IMR-90 (cell line): ENCODE data around the gene FAM124A. TPM values are rescaled to one million over a fixed set of nuclear protein-coding genes. Genes with fewer than 3 reads are reported as not detected.

Experiments used
- ATAC-seq: fragments of 200-7000 bp; cut with Tn5 transposase; 2 replicates; pipeline ENCODE4 v1.9.1; 2020; ENCODE audit warnings: low read depth, mild to moderate bottlenecking, moderate library complexity
- BruUV-seq: library from RNA; stranded (reverse); fragments of 400-500 nt; replicated peaks from 2 replicates; lab custom pipeline; 2021; lab: Mats Ljungman, UMichigan
- CTCF ChIA-PET: fragments of 300-600 bp; formaldehyde crosslinking; extraction: SDS; loops from one replicate; lab custom pipeline; 2021; ENCODE audit warnings: antibody characterized with exemption; lab: Yijun Ruan, JAX
- POLR2A ChIA-PET: fragments of 300-600 bp; sonication (Branson Sonifier 250); formaldehyde crosslinking; loops from one replicate; lab custom pipeline; 2022; ENCODE audit warnings: antibody characterized with exemption; ENCODE audit not compliant: unreplicated experiment; lab: Charles Lee
- DNase-seq: peaks from one replicate; pipeline ENCODE4 v3.0.0; 2013
- H2AFZ ChIP-seq: replicated peaks from 2 replicates; pipeline ENCODE3; 2013; ENCODE audit warnings: low read length, mild to moderate bottlenecking; ENCODE audit not compliant: poor library complexity
- H2AK5ac ChIP-seq: 2 replicates; pipeline ENCODE4 v1.6.1; 2013; ENCODE audit warnings: low read depth, low read length, inconsistent platforms
- H2AK9ac ChIP-seq: replicated peaks from 2 replicates; pipeline ENCODE3; 2013; ENCODE audit warnings: mild to moderate bottlenecking, low read depth, low read length, moderate library complexity; ENCODE audit not compliant: poor library complexity
- H2BK120ac ChIP-seq: 2 replicates; pipeline ENCODE4 v1.6.1; 2013; ENCODE audit warnings: low read depth, low read length, inconsistent platforms
- H2BK15ac ChIP-seq: 3 replicates; pipeline ENCODE4 v1.6.1; 2013; ENCODE audit warnings: low read depth, low read length, inconsistent platforms
- H2BK20ac ChIP-seq: 2 replicates; pipeline ENCODE4 v1.6.1; 2013; ENCODE audit warnings: low read depth, mild to moderate bottlenecking, inconsistent platforms, low read length, moderate library complexity
- H2BK5ac ChIP-seq: 2 replicates; pipeline ENCODE4 v1.6.1; 2013; ENCODE audit warnings: mild to moderate bottlenecking, low read depth, low read length, inconsistent platforms; ENCODE audit not compliant: poor library complexity, severe bottlenecking
- H3K14ac ChIP-seq: replicated peaks from 2 replicates; pipeline ENCODE4 v1.6.1; 2013; ENCODE audit warnings: low read depth, low read length, inconsistent platforms
- H3K18ac ChIP-seq: 2 replicates; pipeline ENCODE4 v1.6.1; 2013; ENCODE audit warnings: low read depth, low read length, control low read depth
- H3K23ac ChIP-seq: 2 replicates; pipeline ENCODE4 v1.6.1; 2013; ENCODE audit warnings: low read depth, low read length, inconsistent platforms
- H3K27ac ChIP-seq: 2 replicates; pipeline ENCODE4 v1.5.1; 2013; ENCODE audit warnings: mild to moderate bottlenecking, control low read depth, low read length; ENCODE audit not compliant: insufficient read depth
- H3K27me3 ChIP-seq: 2 replicates; pipeline ENCODE4 v1.6.1; 2013; ENCODE audit warnings: low read length; ENCODE audit not compliant: control insufficient read depth, insufficient read depth
- H3K36me3 ChIP-seq: 2 replicates; pipeline ENCODE4 v1.6.1; 2013; ENCODE audit warnings: low read length, mixed read lengths; ENCODE audit not compliant: control insufficient read depth, insufficient read depth
- H3K4ac ChIP-seq: 2 replicates; pipeline ENCODE4 v1.6.1; 2013; ENCODE audit warnings: low read depth, low read length, inconsistent platforms
- H3K4me1 ChIP-seq: 2 replicates; pipeline ENCODE4 v1.6.1; 2013; ENCODE audit warnings: low read length, mixed read lengths; ENCODE audit not compliant: control insufficient read depth, insufficient read depth
- H3K4me2 ChIP-seq: 2 replicates; pipeline ENCODE4 v1.6.1; 2013; ENCODE audit warnings: low read depth, mild to moderate bottlenecking, control low read depth, low read length, moderate library complexity
- H3K4me3 ChIP-seq: 2 replicates; pipeline ENCODE4 v1.5.1; 2013; ENCODE audit warnings: low read depth, mild to moderate bottlenecking, control low read depth, low read length, moderate library complexity; ENCODE audit not compliant: insufficient read depth
- H3K56ac ChIP-seq: 2 replicates; pipeline ENCODE4 v1.6.1; 2013; ENCODE audit warnings: low read length, inconsistent platforms; ENCODE audit not compliant: insufficient read depth; ENCODE audit errors: extremely low read depth
- H3K79me1 ChIP-seq, 2 experiments: 2 replicates each; pipeline ENCODE4 v1.6.1; 2013; ENCODE audit warnings: low read length in 2 of 2, inconsistent platforms in 1 of 2, low read depth in 1 of 2
- H3K9ac ChIP-seq: 2 replicates; pipeline ENCODE4 v1.6.1; 2013; ENCODE audit warnings: low read depth, low read length, control low read depth
- H3K9me1 ChIP-seq: 2 replicates; pipeline ENCODE4 v1.6.1; 2013; ENCODE audit warnings: low read length, inconsistent platforms; ENCODE audit not compliant: insufficient read depth
- H3K9me3 ChIP-seq: 2 replicates; pipeline ENCODE4 v1.6.1; 2013; ENCODE audit warnings: low read length; ENCODE audit not compliant: control insufficient read depth, insufficient read depth
- H4K20me1 ChIP-seq: 2 replicates; pipeline ENCODE4 v1.6.1; 2013; ENCODE audit warnings: low read length, inconsistent platforms; ENCODE audit not compliant: insufficient read depth
- H4K5ac ChIP-seq: 2 replicates; pipeline ENCODE4 v1.6.1; 2013; ENCODE audit warnings: mild to moderate bottlenecking, low read depth, low read length, control low read depth
- H4K8ac ChIP-seq, 2 experiments: 2 replicates each; pipeline ENCODE4 v1.6.1; 2013; ENCODE audit warnings: low read depth in 2 of 2, low read length in 2 of 2, control low read depth in 1 of 2, inconsistent platforms in 1 of 2
- H4K91ac ChIP-seq: 2 replicates; pipeline ENCODE4 v1.6.1; 2013; ENCODE audit warnings: low read depth, low read length, inconsistent platforms; ENCODE audit not compliant: insufficient read depth
- MAFK ChIP-seq: IDR thresholded peaks from 2 replicates; pipeline ENCODE4 v1.6.1; 2012; ENCODE audit warnings: low read depth, low read length, improper control_type of control experiment
- RAD21 ChIP-seq: IDR thresholded peaks from 2 replicates; pipeline ENCODE4 v1.6.1; 2012; ENCODE audit warnings: low read length, improper control_type of control experiment
- RFX5 ChIP-seq: IDR thresholded peaks from 2 replicates; pipeline ENCODE4 v1.8.0; 2012; ENCODE audit warnings: low read depth, mild to moderate bottlenecking, low read length, moderate library complexity
- WGBS, 2 experiments: methylation state at CpG; one replicate each; pipeline versions ENCODE4 v1.1.5 to v1.1.7; 2013; ENCODE audit warnings: missing lambda C conversion rate in 2 of 2; ENCODE audit not compliant: insufficient read length in 1 of 2; ENCODE audit errors: extremely low coverage in 2 of 2; 5-methylcytosine and 5-hydroxymethylcytosine counted together
- dilution Hi-C: fragments of 300-500 bp; cut with HindIII; formaldehyde crosslinking; loops from one replicate; pipeline ENCODE4 v1.14.3; 2018; ENCODE audit warnings: low sequenced_read_pairs; ENCODE audit not compliant: unreplicated experiment
- in situ Hi-C: fragments of 300-500 bp; cut with MboI; formaldehyde crosslinking; loops from 3 replicates; pipeline ENCODE4 v1.14.3; 2019; ENCODE audit warnings: low sequenced_read_pairs, inconsistent platforms, mixed read lengths
- intact Hi-C: fragments of 100-400 bp; cut with micrococcal nuclease; formaldehyde crosslinking; loops from 2 replicates; pipeline ENCODE4 v1.10.0; 2022
- polyA plus RNA-seq, 3 experiments: library from polyadenylated mRNA; depleted of rRNA; stranded (reverse); fragments of >200 nt; gene quantifications; 2 replicates each; pipeline ENCODE4 v1.2.3, GENCODE V29; 2012; ENCODE audit warnings: low replicate concordance in 1 of 3
- total RNA-seq: library from RNA; depleted of rRNA; stranded (reverse); fragments of >200 nt; gene quantifications from 2 replicates; pipeline ENCODE4 v1.2.3, GENCODE V29; 2012

FAM124A gene
- total and polyA plus RNA-seq, 2 of the 4 experiments (the other 2 are of a cell fraction): 0.03 TPM; not detected in 1

DNA sequence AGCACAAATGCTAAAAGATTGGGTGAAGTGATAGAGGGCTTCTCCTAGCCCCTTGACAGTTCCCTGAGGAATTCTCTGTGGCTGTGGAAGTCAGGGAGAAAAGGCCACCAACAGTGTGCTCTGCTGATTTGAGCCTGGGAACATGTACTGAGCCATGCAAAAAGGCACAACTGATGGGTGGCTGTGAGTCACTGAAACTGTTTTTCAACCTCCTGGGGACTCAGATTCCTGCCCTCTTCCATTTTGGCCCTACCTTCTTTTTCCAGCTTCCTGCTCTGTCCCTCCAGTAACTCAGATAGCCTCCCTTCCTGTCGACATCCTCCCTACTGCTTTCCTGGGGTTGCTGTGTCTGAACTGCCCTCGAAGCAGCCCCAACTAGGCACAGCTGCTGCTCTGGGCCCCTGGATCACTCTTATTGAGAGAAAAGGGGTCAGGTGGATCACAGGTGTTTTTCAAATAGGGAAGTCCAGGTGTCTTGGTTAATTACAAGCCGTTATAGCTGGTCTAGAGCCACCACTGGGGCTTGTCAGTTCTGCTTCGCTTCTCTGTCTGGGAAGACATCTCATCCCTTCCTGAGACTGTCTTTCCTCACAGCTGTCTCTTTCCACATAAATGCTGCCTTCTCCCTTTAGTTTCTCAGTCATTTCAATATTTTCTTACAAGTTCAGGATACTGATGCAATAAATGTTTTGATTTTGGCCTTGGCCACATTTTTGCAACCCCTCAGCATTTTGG lies 13.7 kb downstream of the FAM124A start:
- WGBS, 2 experiments: no CpG with 5 or more reads among the region's 4 CpGs
- Histone ChIP-seq H3K4me3 (no peak overlapping the region), H2BK5ac (no peak overlapping the region), H4K91ac (no peak overlapping the region; the same call in 1 of the 2 replicates), H2BK20ac (no peak overlapping the region; the same call in 1 of the 2 replicates), H4K5ac (no peak overlapping the region), H3K4me1 (peaks cover 2% of the 10 kb centered on the region; the same call in 1 of the 2 replicates), H3K79me1 (no peaks in the 10 kb centered on the region), H3K9me3 (0 out of 2 replicates have a peak, but pooled peaks cover 3% of the 10 kb centered on the region), H2BK120ac (no peak overlapping the region), H3K36me3 (no peaks in the 10 kb centered on the region), H3K4me2 (no peak overlapping the region), H3K56ac (no peak overlapping the region), H3K23ac (no peak overlapping the region), H2BK15ac (no peak overlapping the region), H2AK5ac (no peak overlapping the region), H3K27ac (no peak overlapping the region), H2AFZ (no peak overlapping the region), H2AK9ac (no peak overlapping the region), H3K18ac (no peak overlapping the region), H4K20me1 (no peaks in the 10 kb centered on the region), H3K27me3 (peaks cover 31% of the 10 kb centered on the region), H3K14ac (no peak overlapping the region), H3K4ac (no peak overlapping the region; the same call in 1 of the 2 replicates), H3K9ac (no peak overlapping the region), H3K9me1 (no peaks in the 10 kb centered on the region), H4K8ac (no peak overlapping the region)
- no peak for DNase-seq
- TF ChIP-seq RFX5: no peak
- no peak for TF ChIP-seq MAFK
- no peak for TF ChIP-seq RAD21
- no TSS peak for BruUV-seq
- ChIA-PET POLR2A (no interaction called here), CTCF (interaction anchor here (0.7 to 1.3 kb wide), 3 partner anchors 8 to 1396 kb away, joined by 3 read pairs; no protein-coding TSS in a partner anchor)
- intact Hi-C loops: no loop called here
- no peak; the same call in 1 of the 2 replicates for ATAC-seq
- in situ Hi-C loops: no loop called here
- dilution Hi-C loops: no loop called here
